Measurements from ENCODE around the gene WNT2B.

Gene WNT2B

DNA sequence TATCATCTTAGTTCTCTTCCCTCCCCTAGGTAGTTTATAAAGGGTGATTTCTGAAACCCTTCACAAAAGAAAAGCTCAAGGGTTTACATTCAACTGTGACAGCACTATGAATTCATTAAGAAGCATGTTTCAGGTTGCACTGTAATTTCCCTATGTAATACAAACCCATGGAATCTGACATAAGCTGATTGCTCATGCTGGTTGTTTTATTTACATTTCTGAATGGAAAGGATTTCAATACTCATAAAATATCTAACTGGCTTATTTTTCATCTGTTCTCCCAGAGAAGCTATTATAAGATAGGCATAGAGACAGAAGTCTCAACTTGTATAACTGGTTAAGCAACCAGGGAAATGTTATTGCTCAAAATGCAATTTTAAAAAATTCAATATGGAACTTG is 20.5 kb downstream of the WNT2B start:
- DNase-seq = no peak

DNA sequence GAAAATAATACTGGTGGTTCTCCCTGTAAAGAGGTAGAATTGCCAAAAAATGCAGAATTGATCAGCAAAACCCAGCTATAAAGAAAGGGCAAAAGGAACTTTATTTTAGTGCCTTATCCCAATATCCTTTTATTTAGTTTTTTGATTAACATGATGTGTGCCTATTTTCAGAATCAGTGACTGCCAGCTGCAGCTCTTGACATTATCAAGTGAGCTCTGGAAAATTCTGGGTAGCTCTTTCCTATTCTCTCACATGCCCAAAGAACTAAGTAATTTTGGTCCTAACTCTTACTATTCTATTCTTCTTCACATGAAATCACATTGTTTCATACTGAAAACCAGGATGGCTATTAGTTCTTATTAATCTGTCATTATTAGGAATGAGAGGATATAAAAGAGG is 22.1 kb downstream of the WNT2B start:
- DNase-seq = no peak

- DNase-seq = no peak
Measured at GRCh38 chr1:112532064-112532463, 23.3 kb downstream of the WNT2B start.

DNA sequence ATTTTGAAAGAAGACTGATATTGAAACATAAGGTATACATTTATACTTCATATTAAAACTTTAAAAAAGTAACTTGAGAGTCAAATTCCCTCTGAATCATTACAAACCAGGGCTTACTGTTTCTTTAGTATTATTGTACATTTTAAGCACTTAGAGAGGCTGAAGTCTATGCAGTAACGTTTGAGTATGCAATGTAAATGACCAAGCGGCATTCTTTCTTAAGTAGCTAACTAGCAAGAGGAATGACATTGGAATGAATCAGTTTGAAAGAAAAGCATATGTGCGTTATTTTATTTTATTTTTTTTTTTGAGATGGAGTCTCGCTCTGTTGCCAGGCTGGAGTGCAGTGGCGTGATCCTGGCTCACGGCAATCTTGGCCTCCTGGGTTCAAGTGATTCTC is 24.3 kb downstream of the WNT2B start:
- DNase-seq = no peak

GRCh38 chr1:112536561-112536960 is 27.8 kb downstream of the WNT2B start:
- DNase-seq = no peak

- no peak for DNase-seq
Measured at GRCh38 chr1:112537456-112537855, 28.7 kb downstream of the WNT2B start.

DNA sequence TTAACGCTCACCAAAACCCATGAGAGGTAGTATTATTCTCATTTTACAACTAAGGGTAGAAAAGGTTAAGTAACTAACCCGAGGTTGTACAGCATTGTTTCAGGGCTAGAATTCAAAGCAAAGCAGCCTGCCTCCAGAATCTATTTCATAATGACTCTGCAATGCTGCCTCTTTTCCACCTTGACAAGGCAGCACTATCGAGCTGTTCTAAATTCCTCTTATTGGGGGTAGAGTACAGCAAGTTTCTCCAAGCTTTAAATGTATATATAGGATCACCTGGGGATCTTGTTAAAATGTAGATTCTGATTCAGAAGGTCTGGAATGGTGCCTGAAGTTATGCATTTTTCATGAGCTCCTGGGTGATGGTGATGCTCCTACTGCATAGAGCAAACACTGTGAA is 30.1 kb downstream of the WNT2B start:
- no peak for DNase-seq

DNA sequence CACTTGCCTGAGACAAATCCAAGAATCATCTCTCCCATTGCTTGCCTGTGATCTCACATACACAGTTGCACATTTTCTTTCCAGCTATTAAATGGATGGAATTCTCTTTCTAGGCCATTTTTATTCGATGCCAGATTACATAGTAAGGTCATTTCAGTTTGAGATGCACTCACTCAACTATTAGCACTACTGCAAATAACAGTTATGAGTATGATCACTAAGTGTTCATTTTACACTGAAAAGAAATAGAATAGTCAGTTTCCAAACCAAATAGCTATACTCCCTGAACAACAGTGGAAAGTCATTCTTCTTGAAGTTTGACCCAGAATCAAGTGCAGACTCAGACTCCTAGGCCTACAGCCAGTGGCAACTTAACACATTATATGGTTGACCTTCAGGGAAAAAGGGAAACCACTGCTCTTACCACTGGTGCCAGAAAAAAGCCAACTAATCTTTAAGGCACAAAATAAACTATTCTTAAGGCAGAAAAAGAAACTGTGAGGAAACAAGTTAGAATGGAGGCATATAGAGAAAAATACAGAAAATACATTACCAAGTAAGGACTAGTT is 31.5 kb downstream of the WNT2B start:
- no peak for DNase-seq

GRCh38 chr1:112541299-112541698 is 32.5 kb downstream of the WNT2B start:
- DNase-seq = no peak

- DNase-seq = no peak
Measured at GRCh38 chr1:112542206-112542973, 33.6 kb downstream of the WNT2B start.

DNA sequence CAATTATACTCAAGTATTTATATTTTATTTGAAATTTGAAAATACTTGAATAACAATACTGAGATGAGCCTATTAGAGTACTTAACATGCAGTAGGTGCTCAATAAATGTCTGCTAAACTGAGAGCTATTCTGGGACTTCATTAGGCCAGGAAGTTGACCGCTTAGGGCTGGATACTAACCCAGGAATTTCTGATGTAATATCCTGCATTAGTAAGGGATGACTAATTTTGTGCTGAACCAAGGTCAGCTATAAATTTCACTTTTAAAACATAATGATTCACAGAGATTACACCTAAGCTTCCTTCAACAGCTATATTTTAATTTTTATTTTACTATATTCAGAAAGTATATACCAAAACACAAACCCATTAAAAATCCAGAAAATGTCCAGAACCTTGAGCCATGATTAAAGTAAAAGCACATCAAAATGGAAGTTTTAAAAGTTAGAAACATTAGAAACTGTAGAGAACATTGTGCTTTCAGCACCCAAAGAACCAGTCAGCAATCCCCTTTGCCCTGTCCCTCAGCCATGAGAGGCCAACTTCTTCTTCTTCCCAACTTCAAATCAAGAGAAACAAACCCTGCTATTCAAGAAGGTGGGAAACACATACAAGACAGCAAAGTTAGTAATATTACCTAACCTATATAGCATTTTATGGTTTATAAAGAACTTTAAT is 35.4 kb downstream of the WNT2B start:
- DNase-seq = no peak

DNA sequence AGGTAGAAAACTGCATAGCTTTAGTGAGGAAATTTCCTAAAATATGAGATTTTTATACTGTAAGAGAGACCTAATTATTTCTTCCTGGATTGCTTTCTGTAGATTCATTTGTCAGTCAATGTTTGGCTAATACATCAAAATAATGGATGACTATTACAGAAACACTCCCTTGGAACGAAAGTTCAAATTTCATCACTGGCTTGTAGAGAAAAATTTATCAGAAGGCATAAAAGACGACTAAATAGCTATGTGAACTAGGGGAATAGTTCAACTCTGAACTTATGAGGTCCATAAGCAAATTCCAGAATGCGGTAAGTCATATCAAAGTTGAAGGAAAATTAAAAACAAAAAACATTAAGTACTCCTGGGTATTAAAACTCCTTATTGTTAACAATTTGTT is 36.0 kb downstream of the WNT2B start:
- no peak for DNase-seq

- no peak for DNase-seq
Measured at GRCh38 chr1:112546076-112546475, 37.3 kb downstream of the WNT2B start.

GRCh38 chr1:112548547-112548946 is 39.8 kb downstream of the WNT2B start:
- no peak for DNase-seq

DNA sequence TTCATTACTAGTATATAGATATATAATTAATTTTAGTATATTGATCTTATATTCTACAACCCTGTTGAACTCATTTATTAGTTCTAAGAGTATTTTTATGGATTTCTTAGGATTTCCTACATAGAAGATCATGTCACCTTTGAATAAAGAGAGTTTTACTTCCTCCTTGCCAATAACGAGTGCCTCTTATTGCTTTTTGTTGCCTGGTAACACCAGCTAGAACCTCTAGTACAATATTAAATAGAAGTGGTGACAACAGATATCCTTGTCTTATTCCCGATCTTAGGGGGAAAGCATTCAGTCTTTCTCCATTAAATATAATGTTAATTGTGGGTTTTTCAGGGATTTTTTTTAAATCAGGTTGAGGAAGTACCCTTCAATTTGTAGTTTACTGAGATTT is 40.8 kb downstream of the WNT2B start:
- no peak for DNase-seq

DNA sequence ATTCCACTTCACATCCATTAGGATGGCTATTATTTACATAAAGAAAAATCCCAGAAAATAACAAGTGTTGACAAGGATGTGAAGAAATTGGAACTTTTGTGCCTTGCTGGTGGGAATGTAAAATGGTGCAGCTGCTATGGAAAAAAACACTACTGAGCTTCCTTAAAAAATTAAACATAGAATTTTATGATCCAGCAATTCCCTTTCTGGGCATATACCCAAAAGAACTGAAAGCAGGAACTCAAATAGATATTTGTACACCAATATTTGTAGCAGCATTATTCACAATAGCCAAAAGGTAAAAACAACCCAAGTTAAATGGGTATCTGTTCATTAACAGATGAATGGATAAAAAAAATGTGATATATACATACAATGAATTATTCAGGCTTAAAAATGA is 45.6 kb downstream of the WNT2B start:
- DNase-seq = no peak

- DNase-seq = no peak
Measured at GRCh38 chr1:112557385-112557784, 48.6 kb downstream of the WNT2B start.

- no peak for DNase-seq
Measured at GRCh38 chr1:112558634-112559033, 49.9 kb downstream of the WNT2B start.

GRCh38 chr1:112563341-112563740 is 54.6 kb downstream of the WNT2B start:
- no peak for DNase-seq

DNA sequence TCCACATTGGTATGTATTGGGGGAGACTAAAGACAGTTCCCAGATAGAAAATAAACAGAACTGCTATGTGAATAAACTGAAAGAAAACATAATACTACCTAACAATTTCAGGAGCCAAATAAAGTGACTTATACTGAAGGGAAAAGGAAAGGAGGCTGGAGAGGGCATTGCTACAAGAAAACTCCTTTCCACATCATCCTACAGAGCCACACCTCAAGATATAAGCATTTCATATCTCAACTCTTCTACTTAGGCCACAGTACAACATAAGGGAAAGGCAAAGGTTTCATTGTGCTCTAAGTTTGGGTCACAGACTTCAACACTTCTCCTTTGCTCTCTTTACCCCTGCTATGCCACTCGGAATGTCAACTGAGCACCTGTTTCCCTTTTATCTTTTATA is 55.3 kb downstream of the WNT2B start:
- DNase-seq = no peak

DNA sequence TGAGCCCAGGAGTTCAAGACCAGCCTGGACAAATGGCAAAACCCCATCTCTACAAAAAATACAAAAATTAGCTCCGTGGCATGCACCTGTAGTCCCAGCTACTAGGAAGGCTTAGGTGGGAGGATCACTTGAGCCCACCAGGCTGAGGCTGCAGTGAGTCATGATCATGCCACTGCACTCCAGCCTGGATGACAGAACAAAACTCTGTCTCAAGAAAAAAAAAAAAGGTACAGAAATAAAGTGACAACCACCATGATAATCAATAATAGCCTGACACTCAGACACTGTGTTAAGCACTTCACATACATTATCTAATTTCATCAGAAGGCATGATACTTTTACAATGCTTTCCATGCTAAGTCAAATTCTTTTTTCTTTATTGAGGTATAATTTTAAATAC is 57.0 kb downstream of the WNT2B start:
- no peak for DNase-seq

DNA sequence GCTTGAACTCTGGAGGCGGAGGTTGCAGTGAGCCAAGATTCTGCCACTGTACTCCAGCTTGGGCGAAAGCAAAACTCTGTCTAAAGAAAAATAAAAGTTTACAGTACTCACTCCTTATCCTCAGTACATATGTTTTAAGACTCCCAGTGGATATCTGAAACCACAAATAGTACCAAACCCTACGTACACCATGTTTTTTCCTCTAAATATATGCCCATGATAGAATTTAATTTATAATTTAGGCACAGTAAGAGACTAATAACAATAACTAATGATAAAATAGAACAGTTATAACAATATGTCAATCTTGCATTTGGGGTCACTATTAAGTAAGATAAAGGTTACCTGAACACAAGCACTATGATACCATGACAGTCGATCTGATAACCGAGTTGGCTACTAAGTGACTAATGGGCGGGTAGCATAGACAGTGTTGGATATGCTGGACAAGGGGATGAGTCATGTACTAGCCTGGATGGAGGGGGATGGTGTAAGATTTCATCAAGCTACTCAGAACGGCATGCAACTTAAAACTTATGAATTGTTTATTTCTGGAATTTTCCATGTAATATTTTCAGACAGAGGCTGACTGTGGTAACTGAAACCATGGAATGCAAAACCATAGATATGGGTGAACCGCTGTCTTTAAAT is 66.5 kb downstream of the WNT2B start:
- no peak for DNase-seq

DNA sequence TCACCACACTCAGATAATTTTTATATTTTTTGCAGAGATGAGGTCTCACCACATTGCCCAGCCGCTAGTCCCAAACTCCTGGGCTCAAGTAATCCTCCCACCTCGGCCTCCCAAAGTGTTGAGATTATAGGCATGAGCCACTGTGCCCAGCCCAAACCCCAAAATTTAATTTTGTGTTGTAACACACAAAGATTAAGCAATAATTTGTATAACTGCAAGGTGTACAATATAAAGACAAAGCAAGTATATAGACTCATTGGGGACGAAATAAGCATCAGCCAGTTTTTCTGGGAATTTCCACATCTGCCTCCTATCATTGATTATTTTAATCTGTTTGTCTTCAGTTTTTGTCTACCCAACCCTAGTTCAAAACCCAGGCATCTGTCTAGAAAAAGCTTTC is 67.5 kb downstream of the WNT2B start:
- no peak for DNase-seq

Data from activated naive CD4-positive, alpha-beta T cell treated with anti-CD3 and anti-CD28 coated beads, Interleukin-2, amount 50 U/mL, for 16 hours (primary cell).